Uterus (tissue), 2 donors: ENCODE data around the gene TRAPPC2L.

Source experiments
- POLR2A ChIP-seq, 2 donors: fragments of 450-650 bp; IDR thresholded peaks; one replicate each; pipeline ENCODE4 v1.6.1; 2016; ENCODE audit warnings: antibody characterized with exemption in 2 of 2, mild to moderate bottlenecking in 1 of 2, moderate library complexity in 1 of 2
- TF ChIP-seq, protein P1 (sequence below), 4 experiments: fragments of 200-600 bp in 2 of 4; fragments of 450-650 bp in 2 of 4; sonication (generic) in 2 of 4; IDR thresholded peaks; one replicate each; pipeline ENCODE4 v1.5.1; 2016 to 2019; ENCODE audit warnings: antibody characterized with exemption in 4 of 4, mild to moderate bottlenecking in 2 of 4, moderate library complexity in 1 of 4

DNA sequence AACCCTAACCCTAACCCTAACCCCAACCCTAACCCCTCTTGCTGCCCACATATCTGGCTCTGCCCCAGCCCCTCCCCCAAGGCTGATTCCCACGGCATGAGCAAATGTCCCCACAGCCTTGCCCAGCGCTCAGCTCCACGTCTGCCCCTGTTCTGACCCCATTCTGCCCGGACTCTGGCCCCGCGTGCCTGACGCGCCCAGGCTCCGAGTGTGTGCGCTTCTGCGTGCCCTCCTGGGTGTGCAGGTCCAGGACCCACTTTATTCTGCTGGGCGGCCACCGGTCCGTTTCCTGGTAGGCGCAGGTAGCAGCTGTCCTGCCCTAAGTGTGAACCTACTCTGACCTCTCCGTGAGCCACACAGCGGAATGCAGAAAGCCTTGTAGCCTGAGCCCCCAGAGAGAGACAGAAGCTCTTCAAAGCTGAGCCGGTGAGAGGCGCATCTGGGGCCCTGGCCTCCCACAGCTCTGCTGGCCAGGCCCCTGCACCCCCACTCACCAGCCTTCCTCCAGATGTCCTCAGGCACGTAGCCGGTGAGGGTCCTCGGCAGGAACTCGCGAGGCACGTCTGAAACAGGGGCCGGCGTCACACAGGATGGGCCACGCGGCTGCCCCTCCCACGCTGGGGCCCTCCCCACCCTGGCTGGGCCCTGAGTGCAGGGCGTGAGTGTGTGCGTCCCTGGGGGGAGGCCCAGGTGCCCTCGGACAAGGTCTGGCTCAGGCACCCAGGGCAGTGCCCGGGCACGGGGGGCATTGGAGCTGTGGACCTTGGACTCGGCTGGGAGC is 23.5 kb downstream of the TRAPPC2L start:
- no peak for TF ChIP-seq POLR2A (IDR thresholded peaks at IDR 0.05)
- TF ChIP-seq, protein P1, sequence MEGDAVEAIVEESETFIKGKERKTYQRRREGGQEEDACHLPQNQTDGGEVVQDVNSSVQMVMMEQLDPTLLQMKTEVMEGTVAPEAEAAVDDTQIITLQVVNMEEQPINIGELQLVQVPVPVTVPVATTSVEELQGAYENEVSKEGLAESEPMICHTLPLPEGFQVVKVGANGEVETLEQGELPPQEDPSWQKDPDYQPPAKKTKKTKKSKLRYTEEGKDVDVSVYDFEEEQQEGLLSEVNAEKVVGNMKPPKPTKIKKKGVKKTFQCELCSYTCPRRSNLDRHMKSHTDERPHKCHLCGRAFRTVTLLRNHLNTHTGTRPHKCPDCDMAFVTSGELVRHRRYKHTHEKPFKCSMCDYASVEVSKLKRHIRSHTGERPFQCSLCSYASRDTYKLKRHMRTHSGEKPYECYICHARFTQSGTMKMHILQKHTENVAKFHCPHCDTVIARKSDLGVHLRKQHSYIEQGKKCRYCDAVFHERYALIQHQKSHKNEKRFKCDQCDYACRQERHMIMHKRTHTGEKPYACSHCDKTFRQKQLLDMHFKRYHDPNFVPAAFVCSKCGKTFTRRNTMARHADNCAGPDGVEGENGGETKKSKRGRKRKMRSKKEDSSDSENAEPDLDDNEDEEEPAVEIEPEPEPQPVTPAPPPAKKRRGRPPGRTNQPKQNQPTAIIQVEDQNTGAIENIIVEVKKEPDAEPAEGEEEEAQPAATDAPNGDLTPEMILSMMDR (IDR thresholded peaks at IDR 0.05): no peak
